Mesothelial cell of epicardium (in vitro differentiated cells): ENCODE results near the gene OPRL1. TPM values are rescaled to one million over a fixed set of nuclear protein-coding genes. Genes with fewer than 3 reads are reported as not detected.

Experiments
- DNase-seq, 2 experiments: peaks; one replicate each; pipeline ENCODE4 v3.0.0; 2021; ENCODE audit warnings: low spot score in 2 of 2; ENCODE audit not compliant: unreplicated experiment in 2 of 2
- H3K27ac Mint-ChIP-seq: 2 replicates; pipeline ENCODE4 v1.8.0; 2021; ENCODE audit warnings: mixed read lengths
- H3K27me3 Mint-ChIP-seq: 2 replicates; pipeline ENCODE4 v1.8.0; 2021; ENCODE audit warnings: low read depth, mixed read lengths
- H3K36me3 Mint-ChIP-seq: 2 replicates; pipeline ENCODE4 v1.8.0; 2021; ENCODE audit warnings: mixed read lengths
- H3K4me1 Mint-ChIP-seq: 2 replicates; pipeline ENCODE4 v1.8.0; 2021; ENCODE audit warnings: mixed read lengths
- H3K4me3 Mint-ChIP-seq: 2 replicates; pipeline ENCODE4 v1.8.0; 2021; ENCODE audit warnings: mild to moderate bottlenecking, moderate library complexity, mixed read lengths
- H3K9me3 Mint-ChIP-seq: 2 replicates; pipeline ENCODE4 v1.8.0; 2021; ENCODE audit warnings: mixed read lengths
- total RNA-seq: library from RNA; stranded (reverse); gene quantifications from 3 replicates; pipeline ENCODE4 v1.2.1, GENCODE V29; 2021
- TF ChIP-seq, protein P1 (sequence below): fragments of 200-600 bp; sonication (generic); IDR thresholded peaks from one replicate; pipeline ENCODE4 v1.5.0; 2021; ENCODE audit warnings: antibody characterized with exemption; ENCODE audit not compliant: unreplicated experiment

OPRL1 gene
- total RNA-seq, 1 donor from 2014 or later = 2.5 TPM

DNA sequence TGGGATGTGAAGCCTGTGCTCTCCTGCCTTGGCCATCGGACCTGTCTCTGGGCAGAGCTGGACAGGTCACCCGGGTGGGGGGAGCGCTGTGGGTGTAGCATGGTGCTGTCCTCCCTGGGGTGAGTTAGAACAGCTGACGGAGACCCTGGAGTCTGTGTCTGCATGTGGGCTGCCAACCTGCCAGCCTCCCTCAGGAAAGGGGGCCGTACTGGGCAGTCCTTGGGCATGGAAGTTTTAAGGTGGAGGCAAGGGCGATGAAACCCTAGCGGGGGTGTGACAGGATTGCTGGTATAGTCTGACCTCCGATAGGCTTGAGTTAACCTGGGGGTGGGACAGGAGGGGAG is 32.9 kb upstream of the OPRL1 start:
- Mint-ChIP-seq H3K9me3 (no peaks in the 10 kb centered on the region), H3K27ac (no peak overlapping the region), H3K36me3 (no peaks in the 10 kb centered on the region), H3K4me1 (no peaks in the 10 kb centered on the region), H3K4me3 (no peak overlapping the region), H3K27me3 (peaks cover 77% of the 10 kb centered on the region)
- DNase-seq = no peak
- TF ChIP-seq, protein P1, sequence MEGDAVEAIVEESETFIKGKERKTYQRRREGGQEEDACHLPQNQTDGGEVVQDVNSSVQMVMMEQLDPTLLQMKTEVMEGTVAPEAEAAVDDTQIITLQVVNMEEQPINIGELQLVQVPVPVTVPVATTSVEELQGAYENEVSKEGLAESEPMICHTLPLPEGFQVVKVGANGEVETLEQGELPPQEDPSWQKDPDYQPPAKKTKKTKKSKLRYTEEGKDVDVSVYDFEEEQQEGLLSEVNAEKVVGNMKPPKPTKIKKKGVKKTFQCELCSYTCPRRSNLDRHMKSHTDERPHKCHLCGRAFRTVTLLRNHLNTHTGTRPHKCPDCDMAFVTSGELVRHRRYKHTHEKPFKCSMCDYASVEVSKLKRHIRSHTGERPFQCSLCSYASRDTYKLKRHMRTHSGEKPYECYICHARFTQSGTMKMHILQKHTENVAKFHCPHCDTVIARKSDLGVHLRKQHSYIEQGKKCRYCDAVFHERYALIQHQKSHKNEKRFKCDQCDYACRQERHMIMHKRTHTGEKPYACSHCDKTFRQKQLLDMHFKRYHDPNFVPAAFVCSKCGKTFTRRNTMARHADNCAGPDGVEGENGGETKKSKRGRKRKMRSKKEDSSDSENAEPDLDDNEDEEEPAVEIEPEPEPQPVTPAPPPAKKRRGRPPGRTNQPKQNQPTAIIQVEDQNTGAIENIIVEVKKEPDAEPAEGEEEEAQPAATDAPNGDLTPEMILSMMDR = no peak

DNA sequence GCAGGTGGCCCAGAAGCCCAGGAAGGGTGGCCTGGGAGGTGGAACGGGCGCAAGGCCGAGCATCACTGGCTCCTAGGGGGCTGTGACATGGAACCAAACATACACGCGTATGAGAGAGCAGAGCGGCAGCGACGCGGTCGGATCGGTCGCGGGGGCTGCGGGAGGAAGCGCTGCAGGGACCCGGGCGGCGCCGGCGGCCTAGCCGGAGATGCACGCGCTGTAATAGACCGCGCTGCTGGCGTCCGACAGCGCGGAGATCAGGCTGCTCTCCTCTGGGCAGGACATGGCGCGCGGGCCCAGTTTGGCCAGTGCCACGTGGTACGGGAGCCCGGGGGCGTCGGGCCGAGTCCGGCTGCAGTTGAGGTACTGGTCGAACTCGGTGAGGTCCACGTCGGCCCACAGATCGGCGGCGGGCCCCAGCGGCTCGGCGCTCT is 31.9 kb upstream of the OPRL1 start:
- no peaks in the 10 kb centered on the region for H3K9me3 Mint-ChIP-seq
- H3K4me1 Mint-ChIP-seq = no peaks in the 10 kb centered on the region
- no peak overlapping the region for H3K4me3 Mint-ChIP-seq
- H3K27me3 Mint-ChIP-seq = peaks cover 77% of the 10 kb centered on the region
- H3K36me3 Mint-ChIP-seq = no peaks in the 10 kb centered on the region
- TF ChIP-seq, protein P1 = no peak
- no peak for DNase-seq
- no peak overlapping the region for H3K27ac Mint-ChIP-seq

DNA sequence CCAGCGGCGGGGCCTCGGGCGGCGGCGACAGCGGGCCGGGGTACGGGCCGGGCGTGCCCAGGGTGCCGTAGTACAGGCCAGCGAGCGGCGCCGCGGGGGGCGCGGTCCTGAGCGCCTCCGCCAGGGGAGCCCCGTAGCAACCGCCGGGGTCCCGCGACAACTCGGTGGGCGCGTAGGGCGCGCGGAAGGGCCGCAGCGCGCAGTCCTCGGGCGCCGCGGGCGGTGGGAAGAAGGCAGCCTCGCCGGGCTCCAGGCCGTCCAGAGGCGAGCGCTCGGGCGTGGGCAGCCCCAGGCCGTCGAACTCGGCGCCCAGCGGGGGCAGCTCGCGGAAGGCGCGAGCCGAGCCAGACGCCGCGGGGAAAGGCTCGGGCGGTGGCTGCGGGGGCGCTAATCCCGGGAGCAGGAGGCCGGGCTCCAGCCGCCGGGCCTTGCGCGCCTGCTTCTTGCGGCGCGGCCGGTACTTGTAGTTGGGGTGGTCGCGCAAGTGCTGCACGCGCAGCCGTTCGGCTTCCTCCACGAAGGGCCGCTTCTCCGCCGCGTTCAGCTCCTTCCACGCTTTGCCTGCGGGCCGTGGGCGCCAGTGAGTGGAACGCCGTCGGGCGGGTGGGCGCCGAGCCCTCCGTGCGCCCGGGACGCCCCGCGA is 31.4 kb upstream of the OPRL1 start:
- TF ChIP-seq, protein P1 = no peak
- Mint-ChIP-seq H3K27ac (no peak overlapping the region), H3K4me1 (peaks cover 4% of the 10 kb centered on the region), H3K9me3 (no peaks in the 10 kb centered on the region), H3K4me3 (no peak overlapping the region), H3K27me3 (peaks cover 78% of the 10 kb centered on the region), H3K36me3 (no peaks in the 10 kb centered on the region)
- no peak for DNase-seq

DNA sequence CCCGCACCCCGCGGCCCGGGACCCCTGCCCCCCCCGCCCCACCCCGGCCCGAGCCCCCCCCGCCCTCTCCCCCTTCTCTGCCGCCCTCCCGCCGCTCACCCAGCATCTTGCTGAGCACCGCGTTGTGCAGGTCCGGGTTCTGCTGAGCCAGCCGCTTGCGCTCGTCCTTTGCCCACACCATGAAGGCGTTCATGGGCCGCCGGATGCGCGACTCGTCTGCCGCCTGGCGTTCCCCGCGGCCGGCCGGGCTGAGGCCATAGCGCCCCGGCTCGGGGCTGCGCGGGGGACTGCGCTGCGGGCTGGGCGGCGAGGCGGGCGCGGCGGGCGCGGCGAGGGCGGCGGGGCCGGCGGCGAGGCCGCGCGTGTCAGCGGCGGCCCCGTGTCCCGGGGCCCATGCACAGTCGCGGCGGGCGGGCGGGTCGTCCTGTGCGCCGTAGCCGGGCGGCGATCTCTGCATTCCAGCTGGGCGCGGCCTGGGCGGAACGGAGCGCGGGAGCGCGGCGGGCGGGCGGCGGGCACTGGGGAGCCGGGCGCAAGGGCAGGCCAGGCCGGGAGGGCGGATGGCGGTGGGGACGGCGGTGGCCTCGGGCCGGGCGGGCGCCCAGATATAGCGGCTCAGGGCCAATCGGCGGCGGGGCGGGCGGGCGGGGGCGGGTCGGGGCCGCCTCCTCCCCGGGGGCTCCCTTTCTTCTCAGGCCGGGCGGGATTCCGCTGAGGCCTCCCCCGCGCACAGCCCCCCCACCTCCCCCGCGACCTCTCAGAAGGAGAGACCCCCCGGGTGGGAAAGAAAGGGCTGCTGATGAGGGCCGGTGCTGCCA is 30.6 kb upstream of the OPRL1 start, which contains the start of gene SOX18:
Gene SOX18 (minus strand): TSS at position 580 of the 818 bp plus-strand sequence. CDS start 123 bp downstream, at position 457.
- Mint-ChIP-seq H3K36me3 (no peaks in the 10 kb centered on the region), H3K4me1 (peaks cover 10% of the 10 kb centered on the region), H3K9me3 (no peaks in the 10 kb centered on the region), H3K27me3 (peaks cover 74% of the 10 kb centered on the region), H3K4me3 (peak within 1 kb of the TSS; percentile 55), H3K27ac (no peak within 1 kb of the TSS)
- no peak for DNase-seq
- TF ChIP-seq, protein P1 = no peak

DNA sequence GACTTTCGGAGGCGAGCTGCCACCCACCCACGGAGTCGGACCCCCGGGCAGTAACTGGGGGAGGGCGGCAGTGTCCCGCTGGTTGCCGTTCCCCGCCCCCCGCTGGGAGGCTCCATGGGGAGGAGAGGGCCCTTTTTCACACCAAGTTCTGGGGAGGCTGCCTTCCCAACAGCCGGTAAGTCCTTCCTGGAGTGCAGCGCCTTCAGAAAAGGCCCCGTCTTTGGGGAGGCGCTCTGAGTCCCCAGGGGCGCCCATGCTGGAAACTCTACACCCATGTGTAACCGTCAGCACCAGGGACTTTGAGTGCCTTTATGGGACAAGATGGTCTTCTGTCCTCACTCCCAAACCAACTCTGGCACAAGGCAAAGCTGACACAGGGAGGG is 30.0 kb upstream of the OPRL1 start:
- Mint-ChIP-seq H3K9me3 (no peaks in the 10 kb centered on the region), H3K27me3 (peaks cover 68% of the 10 kb centered on the region), H3K4me1 (peaks cover 14% of the 10 kb centered on the region), H3K4me3 (peak overlapping the region; percentile 51), H3K36me3 (no peaks in the 10 kb centered on the region), H3K27ac (no peak overlapping the region)
- no peak for DNase-seq
- TF ChIP-seq, protein P1 = no peak
